RKO (cell line): ENCODE results near the gene TMEM229A.
"Not testable (repeated sequence)": the region's sequence is repeated elsewhere in the genome, so short reads cannot be mapped to it uniquely, and the experiment has no call there.

Experiments
- DNase-seq: peaks from one replicate; pipeline ENCODE4 v3.0.0-alpha.2; 2016; ENCODE audit warnings: low spot score

Gene TMEM229A

DNA sequence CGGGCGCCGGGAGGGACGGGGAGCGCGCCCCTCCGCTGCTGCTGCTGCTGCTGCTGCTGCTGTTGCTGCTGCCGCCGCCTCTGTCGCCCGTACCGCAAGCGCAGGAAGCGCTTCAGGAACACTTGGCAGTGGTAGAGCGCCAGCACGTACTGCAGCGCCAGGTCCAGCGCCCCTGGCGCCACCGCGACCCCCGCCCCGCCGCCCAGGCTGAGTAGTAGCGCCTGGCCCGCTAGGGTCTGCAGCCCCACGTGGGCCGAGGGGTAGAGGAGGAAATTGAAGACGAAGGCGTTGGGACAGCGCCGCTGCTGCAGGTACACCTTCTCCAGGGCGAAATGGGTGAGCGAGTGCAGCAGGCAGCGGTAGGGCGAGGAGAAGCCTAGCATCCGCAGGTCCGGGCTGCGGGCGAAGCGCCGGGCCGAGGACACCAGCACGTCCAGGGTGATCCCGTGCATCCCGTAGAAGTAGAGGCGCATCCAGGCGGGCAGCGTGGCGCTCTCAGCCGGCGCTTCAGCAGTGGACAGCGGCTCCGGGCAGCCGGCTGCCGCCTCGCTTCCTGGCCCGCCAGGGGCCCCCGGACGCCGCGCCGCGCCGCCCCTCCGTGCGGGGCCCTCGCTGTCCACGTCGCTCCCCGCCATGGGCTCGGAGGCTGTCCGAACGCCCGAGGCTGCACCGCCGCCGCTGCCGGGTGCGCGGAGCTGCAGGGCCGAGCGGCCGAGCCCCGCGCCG is at the start of gene TMEM229A:
TMEM229A (minus strand) TSS at position 699 of the 726 bp plus-strand sequence; CDS start at position 635, 64 bp downstream.
- DNase-seq = no peak

DNA sequence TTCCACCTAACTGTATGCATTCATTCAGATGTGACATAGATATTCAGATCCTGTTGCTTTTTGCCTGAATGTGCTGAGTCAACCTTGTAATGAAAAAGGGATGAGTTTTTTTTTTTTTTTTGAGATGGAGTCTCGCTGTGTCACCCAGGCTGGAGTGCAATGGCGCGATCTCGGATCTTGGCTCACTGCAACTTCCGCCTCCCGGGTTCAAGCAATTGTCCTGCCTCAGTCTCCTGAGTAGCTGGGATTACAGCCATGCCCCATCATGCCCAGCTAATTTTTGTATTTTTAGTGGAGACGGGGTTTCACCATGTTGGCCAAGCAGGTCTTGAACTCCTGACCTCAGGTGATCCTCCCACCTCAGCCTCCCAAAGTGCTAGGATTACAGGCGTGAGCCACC is 49.4 kb upstream of the TMEM229A start:
- DNase-seq = not testable (repeated sequence)

DNA sequence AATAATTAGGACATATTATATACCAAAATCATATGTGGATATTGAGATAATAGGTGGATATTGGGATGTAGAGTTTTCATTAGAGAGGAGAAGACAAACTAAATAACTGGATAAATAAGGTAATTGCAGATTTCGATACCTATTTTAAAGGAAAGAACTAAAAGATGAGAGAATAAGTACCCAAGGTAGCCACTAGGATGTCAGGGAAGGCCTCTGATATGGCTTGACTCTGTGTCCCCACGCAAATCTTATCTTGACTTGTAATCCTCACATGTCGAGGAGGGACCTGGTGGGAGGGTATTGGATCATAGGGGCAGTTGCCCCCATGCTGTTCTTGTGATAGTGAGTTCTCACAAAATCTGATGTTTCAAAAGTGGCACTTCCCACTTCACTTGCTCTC is 44.7 kb upstream of the TMEM229A start:
- no peak for DNase-seq

DNA sequence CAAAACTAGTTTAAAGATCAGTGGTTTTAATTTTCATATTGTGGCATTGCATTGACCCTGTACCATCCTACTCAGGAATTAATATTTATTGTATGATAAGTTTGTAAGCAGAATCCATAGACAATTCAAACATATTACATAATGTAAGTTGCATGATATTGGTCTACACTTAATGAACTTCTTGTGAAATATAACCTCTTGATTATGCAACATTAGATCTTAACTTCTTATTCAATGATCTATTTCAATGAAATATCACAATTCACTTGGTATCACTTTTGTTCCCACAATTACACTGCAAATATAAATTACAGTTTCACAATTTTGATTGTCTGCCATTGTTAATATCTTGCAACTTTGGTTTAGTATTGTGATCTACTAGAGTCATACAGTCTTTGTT is 44.0 kb upstream of the TMEM229A start:
- no peak for DNase-seq

DNA sequence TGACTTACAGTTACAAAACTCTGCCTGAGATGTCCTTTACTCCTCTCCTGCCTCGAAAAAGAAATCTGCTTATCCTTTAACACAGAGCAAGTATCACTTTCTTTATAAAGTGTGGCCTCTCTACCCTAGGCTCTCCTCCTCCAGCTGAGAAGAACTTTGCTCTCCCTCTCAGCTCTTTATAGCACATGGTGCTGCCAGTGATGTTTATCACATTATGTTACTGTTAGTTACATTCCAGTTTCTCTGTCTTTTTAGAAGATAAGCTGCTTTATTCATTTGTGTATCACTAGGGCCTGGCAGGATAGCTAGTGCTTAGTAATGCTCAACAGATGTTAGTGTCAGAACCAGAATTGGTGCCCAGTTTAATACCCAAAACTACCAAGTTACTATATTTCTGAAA is 41.1 kb upstream of the TMEM229A start:
- DNase-seq = no peak

DNA sequence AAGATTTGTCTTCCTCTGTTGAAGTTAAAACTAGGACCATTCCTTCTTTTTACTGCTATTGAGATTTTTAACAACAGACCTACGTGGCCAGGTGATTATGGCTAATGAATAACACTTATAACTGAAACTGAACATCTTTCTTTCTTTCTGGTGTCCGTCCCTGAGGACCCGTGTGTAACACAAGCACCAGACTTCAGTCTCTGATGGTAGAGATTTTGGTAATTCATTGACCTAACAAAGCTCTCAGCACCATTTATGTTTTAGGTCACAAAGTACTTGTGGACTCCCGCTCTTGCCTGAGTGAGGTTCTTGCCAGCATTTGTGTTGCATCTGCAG is 40.4 kb upstream of the TMEM229A start:
- no peak for DNase-seq

DNA sequence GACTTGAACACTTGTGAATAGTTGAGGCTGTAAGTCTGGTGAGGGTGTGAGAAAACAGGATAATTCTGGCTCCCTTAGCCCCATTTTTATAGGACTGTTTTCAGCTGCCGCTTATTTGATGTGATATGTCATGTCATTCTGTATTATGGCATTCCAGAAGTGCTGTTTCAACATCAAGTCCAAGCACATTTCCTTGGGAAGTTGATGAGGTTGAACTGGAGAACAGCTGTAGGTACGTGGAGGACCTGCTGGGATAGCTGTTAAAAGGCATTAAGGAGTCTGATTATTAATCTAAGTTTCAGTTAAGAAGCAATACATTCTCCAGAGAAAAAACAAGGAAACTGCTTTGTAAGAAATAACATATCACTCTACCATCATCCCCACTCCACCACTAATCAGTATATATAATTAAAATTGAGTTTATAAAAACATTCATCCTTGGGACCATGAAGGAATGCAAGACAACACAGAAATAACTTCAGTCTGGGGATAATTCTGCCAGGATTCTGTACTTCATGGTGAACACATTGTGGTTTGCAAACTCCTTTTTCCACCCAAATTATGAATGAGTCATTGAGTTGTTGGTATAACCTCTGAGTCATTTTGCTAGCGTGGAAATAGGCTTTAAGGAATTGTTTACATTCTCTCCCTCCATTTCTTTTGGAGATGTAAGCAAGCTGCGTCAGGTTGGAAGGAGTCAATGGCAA is 39.9 kb upstream of the TMEM229A start:
- peak; percentile 58 for DNase-seq

DNA sequence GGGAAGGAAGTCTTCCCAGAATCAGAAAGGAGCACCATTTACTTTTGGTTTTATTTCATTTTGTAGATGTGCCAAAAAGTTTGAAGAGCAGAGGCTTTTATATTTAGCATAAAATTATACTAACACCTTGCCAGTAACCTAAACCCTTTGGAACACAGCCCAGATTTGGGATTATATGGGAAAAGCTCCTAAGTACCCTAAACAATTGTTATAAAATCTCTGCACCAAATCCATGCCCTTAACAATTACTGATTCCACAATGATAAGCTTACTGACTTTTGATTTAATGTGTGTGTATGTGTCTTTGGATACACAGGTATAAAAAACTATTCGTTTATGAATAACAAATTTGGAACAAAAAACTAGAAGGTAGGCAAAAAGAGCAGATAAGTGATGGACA is 39.0 kb upstream of the TMEM229A start:
- DNase-seq = no peak

DNA sequence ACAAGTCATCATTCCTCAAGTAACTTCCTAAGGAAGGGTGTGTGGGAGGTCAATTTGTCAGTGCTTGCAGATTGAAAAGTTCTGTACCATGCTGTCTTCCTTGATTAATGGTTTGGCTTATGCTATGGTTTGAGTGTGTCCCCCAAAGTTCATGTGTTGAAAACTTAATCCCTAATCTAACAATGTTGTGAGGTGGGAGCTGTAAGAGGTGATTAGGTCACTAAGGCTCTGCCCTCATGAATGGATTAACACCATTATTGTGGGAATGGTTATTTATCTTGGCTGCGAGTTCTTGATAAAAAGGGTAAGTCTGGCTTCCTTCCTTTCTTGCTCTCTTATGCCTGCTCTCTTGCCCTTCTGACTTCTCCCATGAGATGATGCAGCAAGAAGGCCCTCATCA is 29.3 kb upstream of the TMEM229A start:
- DNase-seq = no peak

DNA sequence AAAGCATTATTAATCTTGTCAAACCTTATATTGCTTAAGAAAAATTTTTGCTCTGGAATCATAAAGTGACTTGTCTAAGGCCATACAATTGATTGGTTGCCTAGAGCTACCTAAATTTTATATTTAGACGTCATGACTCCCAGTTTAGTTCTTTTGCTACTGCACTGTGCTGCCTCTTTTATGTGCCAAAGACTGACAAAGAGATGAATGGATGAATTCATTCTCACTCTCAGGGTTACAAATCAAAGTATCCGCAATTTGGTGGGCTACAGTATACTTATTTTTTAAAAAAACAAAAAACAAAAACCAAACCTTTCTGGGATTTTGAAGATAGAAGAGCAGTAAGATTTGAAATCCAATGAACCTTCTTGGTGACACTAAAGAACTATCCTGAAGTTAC is 27.7 kb upstream of the TMEM229A start:
- no peak for DNase-seq

DNA sequence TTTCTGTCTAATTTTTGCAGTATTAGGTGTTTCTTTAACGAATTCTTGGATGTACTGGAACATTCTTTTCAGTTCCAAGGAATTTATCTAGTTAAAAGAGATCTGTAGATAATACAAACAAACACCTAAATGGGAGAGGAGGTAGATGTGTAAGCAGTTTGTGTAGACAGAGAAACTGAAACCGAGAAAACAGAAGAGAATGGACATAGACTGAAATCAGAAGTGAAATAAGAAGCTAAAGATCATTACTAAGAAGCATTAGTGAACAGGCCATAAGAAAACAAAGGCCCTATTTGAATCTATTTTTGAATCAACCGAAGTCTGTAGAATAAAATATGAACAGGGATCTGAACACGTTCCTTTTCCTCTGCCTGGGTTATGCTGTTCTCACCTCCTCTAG is 26.5 kb upstream of the TMEM229A start:
- DNase-seq = no peak

DNA sequence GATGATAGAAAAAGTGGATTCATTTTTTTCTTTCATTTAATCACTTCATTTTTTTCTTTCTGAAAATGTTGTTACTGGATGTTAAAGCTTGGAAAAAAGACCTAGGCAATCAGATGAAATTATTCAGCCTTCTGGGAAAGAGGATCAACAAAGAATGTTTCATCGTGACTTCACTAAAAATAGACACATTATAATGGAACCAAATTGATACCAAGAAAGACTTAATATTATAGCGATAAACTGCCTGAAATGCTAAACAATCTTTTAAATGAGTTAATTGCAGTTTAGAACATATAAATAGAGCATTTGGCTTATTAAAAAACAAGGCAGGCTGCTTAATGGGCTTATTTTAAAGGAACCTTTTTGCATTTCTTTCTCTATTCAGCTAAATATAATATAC is 25.6 kb upstream of the TMEM229A start:
- DNase-seq = no peak

DNA sequence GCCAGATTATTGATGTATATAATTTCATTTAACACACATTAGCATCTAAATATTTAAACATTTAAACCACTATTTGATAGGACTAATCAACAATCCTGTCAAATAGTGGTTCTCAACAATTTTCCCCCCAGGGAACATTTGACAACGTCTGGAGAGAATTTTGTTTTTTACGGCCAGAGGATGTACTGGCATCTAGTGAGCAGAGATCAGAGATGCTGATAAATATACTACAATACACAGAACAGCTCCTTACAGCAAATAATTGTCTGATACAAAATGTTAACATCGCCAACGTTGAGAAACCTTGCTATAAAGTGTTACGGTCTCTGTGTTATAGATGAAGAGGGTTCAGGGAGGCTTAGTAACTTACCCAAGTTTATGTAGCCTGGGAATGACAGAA is 25.0 kb upstream of the TMEM229A start:
- DNase-seq = no peak

DNA sequence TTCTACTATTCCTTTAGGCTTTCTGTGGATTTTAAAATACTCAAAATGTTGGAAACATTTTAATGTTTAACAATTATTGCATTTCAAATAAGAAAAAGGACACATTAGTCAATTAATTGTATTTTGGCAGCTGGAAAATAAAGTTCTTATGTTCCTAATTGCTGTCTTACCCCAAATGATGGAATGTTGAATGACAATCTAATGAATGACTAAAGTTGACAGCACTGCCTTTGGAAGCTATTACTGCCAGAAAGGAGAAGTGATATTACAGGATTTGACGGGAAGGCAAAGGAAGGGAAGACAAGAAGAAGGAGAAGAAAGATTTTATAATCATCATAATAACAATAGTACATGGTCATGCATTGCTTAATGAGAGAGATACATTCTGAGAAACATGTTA is 23.4 kb upstream of the TMEM229A start:
- DNase-seq = no peak

DNA sequence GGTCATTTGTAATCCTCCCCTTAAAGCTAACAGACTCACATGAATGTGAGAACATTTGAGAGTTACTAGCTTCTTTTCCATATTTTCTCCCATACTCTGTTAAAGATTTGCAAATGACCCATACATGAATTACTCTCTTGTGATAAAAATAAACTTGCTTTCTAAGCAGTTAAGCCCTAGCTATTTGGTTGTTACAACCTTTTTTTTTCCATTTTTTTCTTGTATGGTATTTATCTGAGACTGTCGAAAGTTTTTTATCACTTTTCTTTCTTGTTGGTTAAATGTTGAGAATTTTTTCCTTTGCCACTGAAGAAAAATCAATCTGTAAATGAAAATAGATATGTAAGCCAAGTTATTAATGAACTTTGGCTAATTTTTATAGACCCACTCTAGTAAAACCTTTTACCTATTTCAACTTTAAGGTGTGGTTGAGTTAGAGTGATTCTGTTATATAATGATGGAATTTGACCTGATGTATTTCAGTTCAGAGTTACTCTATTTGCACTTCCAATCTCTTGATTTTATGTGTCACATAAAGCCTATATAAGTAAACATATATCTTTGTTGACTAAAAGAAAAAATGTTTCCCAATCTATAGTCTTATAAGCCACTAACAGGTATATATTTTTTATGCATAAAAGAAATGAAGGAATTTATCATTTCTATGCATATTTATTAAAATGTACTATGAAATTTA is 19.0 kb upstream of the TMEM229A start:
- DNase-seq = no peak

DNA sequence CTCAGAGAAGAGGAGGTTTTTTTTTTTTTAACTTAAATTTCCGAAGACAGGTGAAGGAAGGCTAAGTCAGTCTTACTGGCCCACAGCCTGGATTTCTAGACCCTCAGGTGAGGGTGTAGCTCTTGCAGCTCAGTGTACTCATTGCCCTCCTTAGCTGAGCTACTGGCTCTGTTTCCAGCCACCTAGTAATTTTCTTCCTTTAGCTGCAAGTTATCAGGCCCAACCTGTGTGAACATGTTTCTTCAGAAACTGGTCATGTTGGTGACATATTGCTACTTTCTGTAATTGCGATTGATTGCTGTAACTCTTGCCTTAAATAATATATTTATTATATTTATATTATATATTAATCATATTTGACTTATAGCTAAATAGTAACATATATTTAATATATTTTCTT is 10.0 kb upstream of the TMEM229A start:
- DNase-seq = no peak

DNA sequence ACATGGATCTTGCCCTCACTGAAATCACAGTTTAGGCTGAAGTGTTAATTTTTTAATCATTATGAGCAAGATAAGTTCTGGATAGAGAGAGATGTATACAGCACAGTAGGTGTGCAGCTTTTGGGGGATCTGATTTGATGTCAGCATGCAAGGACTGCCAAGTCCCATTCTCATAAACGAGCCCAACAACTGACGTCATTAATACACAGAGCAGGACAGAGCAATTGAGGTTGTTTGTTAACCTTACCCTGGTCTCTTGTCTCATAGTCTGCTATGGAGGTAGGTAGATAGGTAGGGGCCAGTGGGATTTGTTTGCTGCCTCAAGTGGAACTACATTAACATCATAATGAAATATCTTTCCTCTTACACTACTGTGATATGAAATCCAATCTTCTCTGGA is 8.6 kb upstream of the TMEM229A start:
- no peak for DNase-seq

DNA sequence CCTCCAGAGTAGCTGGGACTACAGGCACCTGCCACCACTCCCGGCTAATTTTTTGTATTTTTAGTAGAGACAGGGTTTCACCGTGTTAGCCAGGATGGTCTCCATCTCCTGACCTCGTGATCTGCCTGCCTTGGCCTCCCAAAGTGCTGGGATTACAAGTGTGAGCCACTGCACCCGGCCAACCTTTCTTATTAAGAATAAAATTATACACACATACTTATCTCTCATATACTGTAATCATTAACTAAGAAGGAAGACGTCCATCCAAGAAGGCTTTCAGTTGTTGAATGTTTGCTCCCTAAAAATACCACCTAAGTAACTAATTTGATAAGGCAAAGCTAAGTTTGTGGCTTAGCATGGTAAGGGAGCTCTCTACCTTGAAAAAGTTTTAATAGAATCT is 5.0 kb upstream of the TMEM229A start:
- DNase-seq = not testable (repeated sequence)

DNA sequence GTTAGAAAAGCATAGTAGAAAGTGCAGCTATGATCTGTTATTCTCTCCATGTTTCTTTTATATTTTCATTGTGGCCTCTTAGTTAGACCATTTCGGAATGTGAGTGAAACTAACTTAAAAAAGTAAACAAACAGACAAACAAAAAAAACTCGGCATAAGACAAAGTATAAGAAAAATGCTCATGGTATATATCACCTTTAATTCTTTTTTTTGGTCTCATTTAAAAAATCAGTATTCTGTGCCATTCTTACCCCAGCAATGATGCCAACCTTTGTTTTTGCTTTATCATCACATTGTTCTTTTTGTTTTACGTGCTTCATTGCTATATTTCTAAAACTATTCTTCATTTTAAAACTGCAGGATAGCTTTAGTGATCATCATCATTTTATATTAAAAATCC is 2.8 kb upstream of the TMEM229A start:
- no peak for DNase-seq

DNA sequence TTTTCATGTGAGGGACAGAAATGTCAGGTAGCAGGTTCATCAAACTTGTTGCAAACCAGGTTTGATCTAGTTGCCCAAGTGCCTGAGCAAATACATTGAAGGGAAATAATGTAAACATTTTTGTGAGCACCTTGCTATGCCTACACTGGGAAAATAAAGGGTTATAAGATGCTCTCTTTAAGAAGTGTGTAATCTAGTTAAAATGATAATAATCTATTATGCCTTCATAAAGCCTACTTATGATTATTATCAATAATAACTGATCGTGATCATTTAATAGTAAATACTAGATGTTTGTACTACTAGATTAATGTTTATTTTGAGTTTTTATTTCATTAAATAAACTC is 1.9 kb upstream of the TMEM229A start:
- DNase-seq = no peak

DNA sequence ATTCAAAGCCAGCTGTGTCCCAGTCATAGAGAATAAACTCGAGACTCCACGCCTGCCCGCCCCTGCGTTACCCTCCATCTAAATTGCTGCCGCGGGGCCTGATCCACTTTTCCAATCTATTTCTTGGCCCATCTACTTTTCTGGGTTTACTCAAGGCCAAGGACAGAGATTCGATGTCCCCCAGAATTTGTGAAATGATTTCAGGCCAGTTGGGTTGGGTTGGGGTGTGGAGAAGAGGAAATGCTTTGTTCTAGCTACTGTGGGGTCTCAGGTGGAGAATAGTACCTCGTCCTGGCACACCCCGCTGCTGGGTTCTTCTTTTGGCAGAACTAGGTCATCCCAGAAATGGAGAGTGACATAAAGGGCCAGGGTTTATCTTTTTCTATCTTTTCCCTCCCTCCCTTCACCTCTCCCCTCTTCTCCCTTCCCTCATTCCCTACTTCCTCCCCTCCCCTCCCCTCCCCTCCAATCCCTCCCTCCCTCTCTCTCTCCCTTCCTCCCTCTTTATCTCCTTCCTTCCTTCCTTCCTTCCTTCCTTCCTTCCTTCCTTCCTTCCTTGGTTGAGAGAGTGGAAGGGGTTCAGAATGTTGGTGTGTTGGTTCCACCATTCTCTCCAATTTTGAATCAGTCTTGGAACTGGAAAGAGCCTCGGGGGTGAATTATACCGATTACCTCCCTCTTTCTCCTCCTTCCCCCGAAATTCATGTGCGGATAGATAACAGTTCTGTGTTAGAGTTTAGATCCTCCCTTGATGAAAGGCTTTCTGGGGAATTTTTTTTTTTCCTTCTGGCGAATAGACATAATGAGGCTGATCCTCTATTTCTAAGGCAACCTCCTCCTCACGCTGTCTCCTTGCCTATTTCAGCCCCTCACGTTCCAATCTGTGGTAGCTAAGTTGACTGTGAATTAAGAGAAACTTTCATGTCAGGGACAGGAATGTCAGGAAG is 1.2 kb upstream of the TMEM229A start:
- no peak for DNase-seq

DNA sequence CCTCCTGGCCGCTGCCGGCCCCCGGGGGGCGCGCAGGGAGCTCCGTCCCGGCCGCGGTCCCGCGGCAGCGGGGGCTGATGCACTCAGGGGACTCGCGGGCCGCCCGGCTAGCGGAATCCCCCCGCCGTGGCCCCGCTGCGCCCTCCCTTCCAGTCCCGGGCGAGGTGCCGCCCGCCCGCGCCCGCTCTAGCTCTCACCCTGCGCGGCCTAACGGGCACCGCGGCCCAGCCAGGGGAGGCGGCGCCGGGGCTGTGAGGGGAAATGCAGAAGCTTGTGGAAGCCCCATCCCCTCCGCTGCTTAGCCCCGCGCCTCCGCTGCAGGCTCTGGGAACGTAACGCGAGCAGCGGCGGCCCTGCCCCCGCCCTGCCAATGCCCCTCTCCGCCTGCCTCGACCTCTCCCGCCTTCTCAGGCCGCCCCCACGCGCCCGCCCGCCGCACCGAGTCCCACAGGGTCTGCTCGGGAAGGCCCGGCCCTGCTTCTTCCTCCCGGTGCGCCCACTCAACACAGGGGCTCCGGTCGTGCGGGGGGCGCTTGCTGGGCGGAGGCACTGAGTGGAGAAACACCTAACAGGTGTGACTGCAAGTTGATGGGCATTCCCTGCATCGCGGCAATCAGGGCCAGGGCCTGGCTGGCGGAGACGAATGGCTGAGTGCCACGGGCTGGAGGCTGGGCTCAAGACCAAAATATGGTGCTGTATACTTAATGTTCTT is 384 bp upstream of the TMEM229A start:
- DNase-seq = no peak
